HepG2 (cell line): ENCODE results near the gene RBFOX1. TPM values are rescaled to one million over a fixed set of nuclear protein-coding genes. Genes with fewer than 3 reads are reported as not detected.

ENCODE experiments used
- ATAC-seq: fragments of 200-7000 bp; cut with Tn5 transposase; 3 replicates; pipeline ENCODE4 v1.9.1; 2020; ENCODE audit warnings: mild to moderate bottlenecking, moderate library complexity
- BruUV-seq: library from RNA; stranded (reverse); fragments of 400-500 nt; replicated peaks from 2 replicates; lab custom pipeline; 2021; lab: Mats Ljungman, UMichigan
- CTCF ChIA-PET: fragments of 300-600 bp; formaldehyde crosslinking; extraction: SDS; loops from one replicate; lab custom pipeline; 2021; ENCODE audit warnings: low total read pairs, inconsistent platforms, low intra/inter-chr PET ratio; lab: Yijun Ruan, JAX
- POLR2A ChIA-PET: fragments of 350-600 bp; sonication (Branson Sonifier 250); formaldehyde crosslinking; loops from one replicate; lab custom pipeline; 2020; ENCODE audit warnings: antibody characterized with exemption, inconsistent platforms; lab: Yijun Ruan, JAX
- DNase-seq: peaks from one replicate; pipeline ENCODE4 v3.0.0-alpha.2; 2015; ENCODE audit warnings: low spot score
- FAIRE-seq: peaks from 3 replicates; lab custom pipeline; 2011; peaks lifted over from hg19 to GRCh38; lab: Jason Lieb, UNC
- H2AFZ ChIP-seq: one replicate; pipeline ENCODE4 v1.6.1; 2011; ENCODE audit warnings: low read length, inconsistent platforms
- H3K27ac ChIP-seq: fragments of 300-600 bp; 3 replicates; pipeline ENCODE4 v1.8.0; 2011; ENCODE audit warnings: mixed run types, mild to moderate bottlenecking, mixed read lengths, low read length, inconsistent platforms; ENCODE audit not compliant: insufficient read depth; ENCODE audit errors: extremely low read length
- H3K27me3 ChIP-seq, 2 experiments: fragments of 200-600 bp in 1 of 2; 2 replicates in 1 of 2; 3 replicates in 1 of 2; pipeline versions ENCODE4 v1.6.0 to v1.8.0; 2011; ENCODE audit warnings: low read length in 2 of 2, mild to moderate bottlenecking in 2 of 2, moderate library complexity in 2 of 2, inconsistent platforms in 1 of 2; ENCODE audit not compliant: insufficient read depth in 2 of 2, control insufficient read depth in 1 of 2
- H3K36me3 ChIP-seq, 2 experiments: fragments of 200-600 bp in 1 of 2; replicated peaks in 1 of 2; 2 replicates in 1 of 2; 3 replicates in 1 of 2; pipeline versions ENCODE4 v1.5.1 to v1.8.0; 2011; ENCODE audit warnings: low read length in 2 of 2, inconsistent platforms in 1 of 2; ENCODE audit not compliant: insufficient read depth in 2 of 2, control insufficient read depth in 1 of 2
- H3K4me1 ChIP-seq: 2 replicates; pipeline ENCODE4 v1.5.1; 2012; ENCODE audit warnings: low read length, inconsistent platforms; ENCODE audit not compliant: insufficient read depth
- H3K4me2 ChIP-seq: 2 replicates; pipeline ENCODE4 v1.6.0; 2011; ENCODE audit warnings: low read depth, low read length, inconsistent platforms
- H3K4me3 ChIP-seq, 3 experiments: fragments of 200-600 bp in 1 of 3; sonication (generic), shearing (Covaris generic) in 1 of 3; replicated peaks in 1 of 3; 2 replicates each; pipeline ENCODE4 v1.5.1; 2011 to 2016; ENCODE audit warnings: low read length in 3 of 3, inconsistent platforms in 2 of 3, low read depth in 2 of 3, mild to moderate bottlenecking in 2 of 3, control low read depth in 1 of 3, mixed read lengths in 1 of 3; ENCODE audit not compliant: insufficient read depth in 1 of 3
- H3K79me2 ChIP-seq: one replicate; pipeline ENCODE4 v1.6.1; 2011; ENCODE audit warnings: low read length, inconsistent platforms; ENCODE audit not compliant: insufficient read depth
- H3K9ac ChIP-seq: 2 replicates; pipeline ENCODE4 v1.6.0; 2011; ENCODE audit warnings: mild to moderate bottlenecking, low read depth, low read length, inconsistent platforms; ENCODE audit not compliant: insufficient read depth
- H3K9me3 ChIP-seq: 2 replicates; pipeline ENCODE4 v1.5.1; 2012; ENCODE audit warnings: mild to moderate bottlenecking, low read length
- H4K20me1 ChIP-seq: 2 replicates; pipeline ENCODE4 v1.6.0; 2011; ENCODE audit warnings: inconsistent platforms, mild to moderate bottlenecking, low read length, moderate library complexity; ENCODE audit not compliant: insufficient read depth
- ARNT ChIP-seq: fragments of 450-650 bp; IDR thresholded peaks from 2 replicates; pipeline ENCODE4 v1.6.1; 2017
- FOXA1 ChIP-seq, 2 experiments: fragments of 450-650 bp in 1 of 2; sonication (generic) in 1 of 2; formaldehyde crosslinking in 1 of 2; IDR thresholded peaks; 2 replicates each; pipeline versions ENCODE4 v1.4.0 to v1.6.1; 2016 to 2020; ENCODE audit warnings: missing genetic modification reagents in 1 of 2
- FOXP1 ChIP-seq, 2 experiments: fragments of 450-650 bp in 1 of 2; IDR thresholded peaks; 2 replicates each; pipeline ENCODE4 v1.6.1; 2017 to 2018; ENCODE audit warnings: antibody characterized with exemption in 1 of 2
- LCORL ChIP-seq, 2 experiments: fragments of 450-650 bp in 1 of 2; sonication (generic) in 1 of 2; formaldehyde crosslinking in 1 of 2; IDR thresholded peaks; 2 replicates each; pipeline versions ENCODE4 v1.5.0 to v1.6.1; 2017 to 2020; ENCODE audit warnings: antibody characterized with exemption in 1 of 2, missing genetic modification reagents in 1 of 2
- NFRKB ChIP-seq: fragments of 450-650 bp; IDR thresholded peaks from 2 replicates; pipeline ENCODE4 v1.6.1; 2017
- SOX6 ChIP-seq, 2 experiments: fragments of 450-650 bp in 1 of 2; sonication (generic) in 1 of 2; formaldehyde crosslinking in 1 of 2; IDR thresholded peaks; 2 replicates each; pipeline versions ENCODE4 v1.4.0 to v1.6.1; 2017 to 2020; ENCODE audit warnings: antibody characterized with exemption in 1 of 2, mild to moderate bottlenecking in 1 of 2, missing genetic modification reagents in 1 of 2
- SP2 ChIP-seq: sonication (generic); formaldehyde crosslinking; IDR thresholded peaks from 2 replicates; pipeline ENCODE4 v1.5.1; 2020; ENCODE audit warnings: mild to moderate bottlenecking, missing genetic modification reagents
- ZNF382 ChIP-seq: sonication (generic); formaldehyde crosslinking; IDR thresholded peaks from 2 replicates; pipeline ENCODE4 v1.5.0; 2020; ENCODE audit warnings: missing genetic modification reagents, mild to moderate bottlenecking, borderline replicate concordance
- ZNF562 ChIP-seq: sonication (generic); formaldehyde crosslinking; IDR thresholded peaks from 2 replicates; pipeline ENCODE4 v1.8.0; 2022; ENCODE audit warnings: missing genetic modification reagents, borderline replicate concordance
- whole genome bisulfite sequencing: methylation state at CpG from one replicate; pipeline ENCODE4 v1.1.6; 2017; ENCODE audit warnings: low lambda C conversion rate; 5-methylcytosine and 5-hydroxymethylcytosine counted together
- in situ Hi-C: cut with HindIII; loops from 2 replicates; pipeline ENCODE4 v1.10.0; 2017; ENCODE audit warnings: low pct_unique_long_range_greater_than_20kb; ENCODE audit not compliant: extremely low pct_ligation_motif_present
- intact Hi-C: fragments of 100-400 bp; cut with micrococcal nuclease; formaldehyde crosslinking; loops from one replicate; pipeline ENCODE4 v1.10.0; 2022; ENCODE audit not compliant: unreplicated experiment
- polyA plus RNA-seq, 8 experiments: library from polyadenylated mRNA; depleted of rRNA in 3 of 8; stranded (reverse) in 7 of 8; unstranded in 1 of 8; fragments of >200 nt; fragmentation: Illumina TruSeq in 4 of 8; extraction: Trizol in 4 of 8; gene quantifications; 2 replicates each; pipeline versions ENCODE4 v1.2.1 to v1.2.3, GENCODE V29; 2011 to 2016; ENCODE audit warnings: low read depth in 4 of 8, missing spikeins in 1 of 8, mixed read lengths in 1 of 8; ENCODE audit not compliant: insufficient read depth in 1 of 8
- total RNA-seq, 5 experiments: library from RNA; depleted of rRNA; stranded (reverse); fragments of >200 nt; fragmentation: Illumina TruSeq; extraction: Trizol; gene quantifications; 2 replicates each; pipeline ENCODE4 v1.2.3, GENCODE V29; 2016; ENCODE audit warnings: low read depth in 1 of 5
- TF ChIP-seq, protein P1 (sequence below): sonication (generic); formaldehyde crosslinking; IDR thresholded peaks from 2 replicates; pipeline ENCODE4 v1.4.0; 2020; ENCODE audit warnings: missing genetic modification reagents
- TF ChIP-seq, protein P2 (sequence below): fragments of 450-650 bp; IDR thresholded peaks from 2 replicates; pipeline ENCODE4 v1.6.1; 2017

Gene RBFOX1
- total and polyA plus RNA-seq, 2 of the 13 experiments (the other 11 are each of a cell fraction or from before 2014, with no cell fraction given): not detected

DNA sequence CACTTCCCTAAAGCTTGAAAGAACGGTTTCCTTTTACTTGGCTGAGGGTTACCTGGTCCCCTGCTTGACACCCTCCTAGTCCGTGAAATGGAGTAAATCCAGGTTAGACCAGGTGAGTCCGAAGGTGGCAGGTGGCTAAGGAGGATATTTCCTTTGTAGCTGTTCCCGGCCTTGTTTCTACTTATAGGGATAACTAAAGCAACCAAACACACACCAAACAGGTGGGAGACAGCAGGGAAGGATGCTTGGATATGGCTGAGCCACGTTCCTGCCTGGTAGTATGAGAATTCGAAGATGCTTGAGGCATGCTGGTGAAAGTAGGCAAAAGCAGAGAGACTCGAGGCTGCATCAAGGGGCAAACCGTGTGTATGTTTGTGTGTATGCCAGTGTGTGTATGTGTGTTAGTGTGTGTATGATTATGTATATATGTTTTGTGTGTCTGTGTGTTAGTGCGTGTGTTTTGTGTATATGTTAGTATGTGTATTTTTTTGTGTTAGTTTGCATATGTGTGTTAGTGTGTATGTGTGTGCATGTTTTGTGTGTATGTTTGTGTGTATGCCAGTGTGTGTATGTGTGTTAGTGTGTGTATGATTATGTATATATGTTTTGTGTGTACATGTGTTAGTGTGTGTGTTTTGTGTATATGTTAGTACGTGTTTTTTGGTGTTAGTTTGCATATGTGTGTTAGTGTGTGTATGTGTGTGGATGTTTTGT, 28.9 kb downstream of the RBFOX1 start:
- ChIA-PET POLR2A (no interaction called here), CTCF (no interaction called here)
- Histone ChIP-seq H3K4me2 (no peak overlapping the region), H3K27me3 (peaks cover 0 to 4% of the 10 kb centered on the region in 2 experiments; a peak in 1 of 5 replicates), H3K36me3 (no peaks in the 10 kb centered on the region), H3K9me3 (no peaks in the 10 kb centered on the region), H3K4me3 (no peak overlapping the region), H3K27ac (no peak overlapping the region), H3K79me2 (no peaks in the 10 kb centered on the region), H4K20me1 (no peaks in the 10 kb centered on the region), H3K9ac (no peak overlapping the region), H2AFZ (no peak overlapping the region), H3K4me1 (no peaks in the 10 kb centered on the region)
- in situ Hi-C loops: no loop called here
- ATAC-seq: no peak
- DNase-seq: no peak
- peak; percentile 75 for FAIRE-seq
- WGBS: 3% methylated on average over 10 of the region's 10 CpGs
- intact Hi-C loops: no loop called here
- no TSS peak for BruUV-seq
- TF ChIP-seq FOXP1 (IDR thresholded peaks at IDR 0.05) (peak; percentile 20; the same call in 1 of the 2 replicates), FOXP1 (CRISPR knock-in tag; IDR thresholded peaks at IDR 0.05) (no peak), NFRKB (0 out of 2 replicates have a peak, but pooled peaks have one; percentile 8), FOXA1 (IDR thresholded peaks at IDR 0.05) (peak; percentile 29), FOXA1 (CRISPR knock-in tag; IDR thresholded peaks at IDR 0.05) (no peak), SP2 (no peak), ZNF382 (CRISPR knock-in tag) (no peak), SOX6 (IDR thresholded peaks at IDR 0.05) (0 out of 2 replicates have a peak, but pooled peaks have one; percentile 35), SOX6 (CRISPR knock-in tag; IDR thresholded peaks at IDR 0.05) (no peak), ARNT (0 out of 2 replicates have a peak, but pooled peaks have one; percentile 36), ZNF562 (no peak), LCORL (IDR thresholded peaks at IDR 0.05) (peak; percentile 35; the same call in 1 of the 2 replicates), LCORL (CRISPR knock-in tag; IDR thresholded peaks at IDR 0.05) (no peak)
- TF ChIP-seq, protein P1, sequence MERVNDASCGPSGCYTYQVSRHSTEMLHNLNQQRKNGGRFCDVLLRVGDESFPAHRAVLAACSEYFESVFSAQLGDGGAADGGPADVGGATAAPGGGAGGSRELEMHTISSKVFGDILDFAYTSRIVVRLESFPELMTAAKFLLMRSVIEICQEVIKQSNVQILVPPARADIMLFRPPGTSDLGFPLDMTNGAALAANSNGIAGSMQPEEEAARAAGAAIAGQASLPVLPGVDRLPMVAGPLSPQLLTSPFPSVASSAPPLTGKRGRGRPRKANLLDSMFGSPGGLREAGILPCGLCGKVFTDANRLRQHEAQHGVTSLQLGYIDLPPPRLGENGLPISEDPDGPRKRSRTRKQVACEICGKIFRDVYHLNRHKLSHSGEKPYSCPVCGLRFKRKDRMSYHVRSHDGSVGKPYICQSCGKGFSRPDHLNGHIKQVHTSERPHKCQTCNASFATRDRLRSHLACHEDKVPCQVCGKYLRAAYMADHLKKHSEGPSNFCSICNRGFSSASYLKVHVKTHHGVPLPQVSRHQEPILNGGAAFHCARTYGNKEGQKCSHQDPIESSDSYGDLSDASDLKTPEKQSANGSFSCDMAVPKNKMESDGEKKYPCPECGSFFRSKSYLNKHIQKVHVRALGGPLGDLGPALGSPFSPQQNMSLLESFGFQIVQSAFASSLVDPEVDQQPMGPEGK: no peak
- TF ChIP-seq, protein P2, sequence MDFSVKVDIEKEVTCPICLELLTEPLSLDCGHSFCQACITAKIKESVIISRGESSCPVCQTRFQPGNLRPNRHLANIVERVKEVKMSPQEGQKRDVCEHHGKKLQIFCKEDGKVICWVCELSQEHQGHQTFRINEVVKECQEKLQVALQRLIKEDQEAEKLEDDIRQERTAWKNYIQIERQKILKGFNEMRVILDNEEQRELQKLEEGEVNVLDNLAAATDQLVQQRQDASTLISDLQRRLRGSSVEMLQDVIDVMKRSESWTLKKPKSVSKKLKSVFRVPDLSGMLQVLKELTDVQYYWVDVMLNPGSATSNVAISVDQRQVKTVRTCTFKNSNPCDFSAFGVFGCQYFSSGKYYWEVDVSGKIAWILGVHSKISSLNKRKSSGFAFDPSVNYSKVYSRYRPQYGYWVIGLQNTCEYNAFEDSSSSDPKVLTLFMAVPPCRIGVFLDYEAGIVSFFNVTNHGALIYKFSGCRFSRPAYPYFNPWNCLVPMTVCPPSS: peak; percentile 96; the same call in 1 of the 2 replicates
